Right cardiac atrium (tissue), 5 donors: Measurements from ENCODE around the gene PSMF1. TPM values are rescaled to one million over a fixed set of nuclear protein-coding genes. Genes with fewer than 3 reads are reported as not detected.
A peak's percentile ranks its signal among the peaks of the same experiment; 100 is the strongest.

Experiments used
- ATAC-seq, 2 donors: fragments of 200-7000 bp; cut with Tn5 transposase; one replicate each; pipeline versions ENCODE4 v1.8.0 to v1.9.1; 2020; ENCODE audit warnings: moderate library complexity in 2 of 2, mild to moderate bottlenecking in 1 of 2
- DNase-seq, 3 donors: peaks; one replicate each; pipeline ENCODE4 v3.0.0-alpha.2; 2020
- H3K27ac ChIP-seq: one replicate; pipeline ENCODE4 v1.5.1; 2013; ENCODE audit warnings: mild to moderate bottlenecking, low read length, control low read depth, moderate library complexity
- H3K27me3 ChIP-seq: one replicate; pipeline ENCODE4 v1.6.1; 2013; ENCODE audit not compliant: control insufficient read depth, insufficient read depth
- H3K4me1 ChIP-seq: one replicate; pipeline ENCODE4 v1.6.1; 2013; ENCODE audit warnings: low read length; ENCODE audit not compliant: control insufficient read depth, insufficient read depth
- H3K4me3 ChIP-seq: one replicate; pipeline ENCODE4 v1.5.1; 2013; ENCODE audit warnings: low read length, control low read depth
- H3K9me3 ChIP-seq: one replicate; pipeline ENCODE4 v1.6.1; 2013; ENCODE audit warnings: low read length; ENCODE audit not compliant: control insufficient read depth
- WGBS: extraction: QIAGEN DNeasy Blood & Tissue Kit; methylation state at CpG from one replicate; pipeline ENCODE4 v1.1.7; 2013; 5-methylcytosine and 5-hydroxymethylcytosine counted together
- intact Hi-C, 4 donors: fragments of 100-400 bp; cut with DNase I; formaldehyde crosslinking; loops; one replicate each; pipeline versions ENCODE4 v1.11.0 to v1.14.0; 2022 to 2023
- polyA plus RNA-seq: library from polyadenylated mRNA; stranded (reverse); fragments of 200-250 nt; gene quantifications from one replicate; pipeline ENCODE4 v1.2.3, GENCODE V29; 2013
- total RNA-seq, 4 donors: library from RNA; stranded (reverse); fragmentation: NEBNext Ultra II Directional; extraction: Animal tissue kit (Norgen Biotek cat#: 25700); gene quantifications; one replicate each; pipeline ENCODE4 v1.2.1, GENCODE V29; 2021
- donor health status: healthy with polysubstance abuse.
- donor health status: DM: no; HTN: yes; CAD: no.
- donor health status: DM: no; HTN: no; CAD: no.
- donor health status: DM: no; HTN: yes; CAD: no; lungs with severe emphysema.
- donor health status: DM: yes; HTN: yes; CAD: no.

PSMF1 gene
- total and polyA plus RNA-seq, 5 donors: 49.1 to 128 (median 115) TPM

DNA sequence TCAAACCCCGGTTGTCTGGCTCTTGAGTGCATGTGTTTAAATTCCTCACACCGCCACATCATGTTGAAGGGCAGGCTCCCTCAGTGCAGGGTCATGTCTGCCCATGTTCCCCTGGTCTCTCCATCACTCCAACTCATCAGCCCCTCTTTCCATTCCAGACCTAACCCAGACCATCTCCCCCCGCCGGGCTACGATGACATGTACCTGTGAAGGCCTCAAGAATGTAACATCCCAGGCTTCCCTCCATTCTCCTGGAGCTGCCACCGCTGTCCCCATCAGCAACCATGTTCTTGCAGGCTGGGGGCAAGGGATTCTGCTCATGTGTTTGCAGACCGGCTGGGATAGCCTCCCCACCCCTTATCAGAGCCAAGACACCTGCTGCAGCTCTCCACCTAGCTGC, 46.5 kb downstream of the PSMF1 start:
- Histone ChIP-seq H3K9me3 (no peaks in the 10 kb centered on the region), H3K4me3 (no peak overlapping the region), H3K27ac (no peak overlapping the region), H3K27me3 (no peaks in the 10 kb centered on the region), H3K4me1 (peaks cover 2% of the 10 kb centered on the region)
- intact Hi-C loops: no loop called here
- ATAC-seq (no peak), DNase-seq (no peak)
- 92% methylated on average over 7 of the region's 7 CpGs for WGBS

DNA sequence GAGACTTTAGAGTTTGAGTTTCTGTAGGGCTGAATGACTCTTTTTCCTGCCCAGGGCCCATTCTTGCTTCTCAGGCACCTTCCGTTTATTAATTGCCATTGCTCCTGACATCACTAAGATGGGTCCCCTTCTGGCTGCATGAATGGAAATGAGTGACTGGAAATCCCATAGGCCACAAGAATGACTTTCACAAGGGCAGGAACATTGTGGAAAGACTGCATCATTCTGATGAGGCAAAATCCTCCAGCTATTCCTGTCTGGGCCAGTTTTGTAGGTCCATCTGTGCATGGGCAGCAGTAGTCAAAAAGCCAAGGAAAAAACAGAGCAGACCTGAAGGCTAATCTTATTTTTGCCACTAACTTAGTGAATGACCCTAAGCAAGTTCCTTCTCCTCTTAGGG, 47.1 kb downstream of the PSMF1 start:
- WGBS: 86% methylated on average over 1 of the region's 1 CpG
- Histone ChIP-seq H3K9me3 (no peaks in the 10 kb centered on the region), H3K4me3 (no peak overlapping the region), H3K27me3 (no peaks in the 10 kb centered on the region), H3K27ac (no peak overlapping the region), H3K4me1 (peaks cover 2% of the 10 kb centered on the region)
- DNase-seq (no peak), ATAC-seq (no peak)
- intact Hi-C loops: no loop called here

DNA sequence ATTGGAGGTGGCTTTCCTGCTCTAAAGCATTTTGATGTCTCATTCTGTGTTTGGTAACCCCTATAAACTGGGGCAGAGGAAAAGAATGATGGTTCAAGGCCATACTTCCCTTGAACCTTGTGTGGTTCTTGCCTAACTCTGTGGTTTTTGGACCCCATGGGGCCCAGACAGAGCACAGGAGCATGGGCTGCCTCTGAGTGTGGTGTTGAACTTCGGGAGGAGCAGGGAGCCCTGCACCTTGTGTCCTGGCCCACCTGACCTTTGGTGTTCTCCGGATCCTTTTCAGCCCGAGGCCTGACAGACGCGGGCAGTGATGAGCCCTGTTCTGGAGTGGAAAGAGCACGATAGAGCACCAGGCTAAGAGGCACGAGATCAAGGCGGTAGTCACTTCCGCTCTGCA, 47.5 kb downstream of the PSMF1 start:
- Histone ChIP-seq H3K9me3 (no peaks in the 10 kb centered on the region), H3K27ac (no peak overlapping the region), H3K4me1 (peaks cover 2% of the 10 kb centered on the region), H3K27me3 (no peaks in the 10 kb centered on the region), H3K4me3 (no peak overlapping the region)
- WGBS: 93% methylated on average over 9 of the region's 9 CpGs
- ATAC-seq (no peak), DNase-seq (no peak)
- intact Hi-C loops: no loop called here

DNA sequence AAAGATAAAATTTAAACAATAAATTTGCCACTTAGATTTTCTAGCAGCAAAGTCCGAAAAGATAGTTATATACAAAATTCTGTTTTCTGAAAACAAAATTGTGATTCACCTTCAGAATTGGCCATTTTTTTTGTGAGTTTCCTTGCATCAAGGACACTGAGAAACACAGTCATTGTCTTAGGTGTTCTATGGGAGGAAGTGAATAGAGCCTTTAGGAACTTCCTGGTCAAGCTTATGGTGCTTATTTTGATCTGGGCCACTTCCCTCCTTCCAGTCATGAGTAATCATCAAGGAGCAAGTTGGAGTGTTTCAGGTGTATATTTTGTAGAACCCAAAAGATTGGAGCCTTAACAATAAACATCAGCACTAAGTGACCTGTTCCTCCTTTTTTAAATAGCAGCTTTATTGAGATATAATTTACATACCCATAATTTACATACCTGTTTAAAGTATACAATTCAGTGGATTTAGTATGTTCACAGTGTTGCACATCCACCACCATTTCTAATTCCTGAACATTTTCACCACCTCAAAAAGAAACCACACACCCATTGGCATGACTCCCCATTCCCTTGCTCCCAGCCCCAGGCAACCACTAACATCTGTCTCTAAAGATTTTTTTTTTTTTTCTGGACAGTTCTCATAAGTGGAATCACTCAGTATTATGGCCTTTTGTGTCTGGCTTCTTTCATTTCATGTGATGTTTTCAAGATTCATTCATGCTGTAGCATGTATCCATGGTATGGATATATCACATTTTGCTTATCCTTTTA, 48.7 kb downstream of the PSMF1 start:
- ATAC-seq: no peak
- 84% methylated on average over 1 of the region's 1 CpG for WGBS

DNA sequence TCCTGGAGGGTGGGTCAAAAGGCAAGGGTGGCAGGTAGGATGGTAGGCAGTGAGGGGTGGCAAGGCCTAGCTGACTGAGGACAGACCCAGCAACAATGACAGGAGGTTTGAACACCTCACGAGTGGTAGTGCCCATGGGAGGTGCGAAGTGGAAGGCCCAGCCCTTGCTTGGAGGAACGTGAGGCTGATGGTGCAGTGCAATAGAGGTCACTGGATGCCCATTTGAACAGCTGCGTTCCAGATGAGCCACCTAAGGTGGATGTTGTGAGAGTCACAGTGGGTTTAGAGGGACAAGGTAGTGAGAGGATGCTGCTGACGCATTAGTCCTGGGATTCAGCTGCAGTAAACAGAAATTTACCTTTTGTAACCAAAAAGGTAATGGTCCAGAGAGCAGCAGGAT, 50.8 kb downstream of the PSMF1 start:
- 95% methylated on average over 5 of the region's 5 CpGs for WGBS
- DNase-seq (no peak), ATAC-seq (no peak)
- H3K4me3 ChIP-seq: no peak overlapping the region
- no peaks in the 10 kb centered on the region for H3K9me3 ChIP-seq
- no peak overlapping the region for H3K27ac ChIP-seq
- intact Hi-C loops: no loop called here
- no peaks in the 10 kb centered on the region for H3K27me3 ChIP-seq
- H3K4me1 ChIP-seq: no peaks in the 10 kb centered on the region

More for the DNA sequence above, 48.7 kb downstream of the PSMF1 start:
- DNase-seq: no peak
- Histone ChIP-seq H3K27me3 (no peaks in the 10 kb centered on the region), H3K9me3 (no peaks in the 10 kb centered on the region), H3K4me1 (peaks cover 2% of the 10 kb centered on the region), H3K4me3 (no peak overlapping the region), H3K27ac (no peak overlapping the region)
- intact Hi-C loops: no loop called here

DNA sequence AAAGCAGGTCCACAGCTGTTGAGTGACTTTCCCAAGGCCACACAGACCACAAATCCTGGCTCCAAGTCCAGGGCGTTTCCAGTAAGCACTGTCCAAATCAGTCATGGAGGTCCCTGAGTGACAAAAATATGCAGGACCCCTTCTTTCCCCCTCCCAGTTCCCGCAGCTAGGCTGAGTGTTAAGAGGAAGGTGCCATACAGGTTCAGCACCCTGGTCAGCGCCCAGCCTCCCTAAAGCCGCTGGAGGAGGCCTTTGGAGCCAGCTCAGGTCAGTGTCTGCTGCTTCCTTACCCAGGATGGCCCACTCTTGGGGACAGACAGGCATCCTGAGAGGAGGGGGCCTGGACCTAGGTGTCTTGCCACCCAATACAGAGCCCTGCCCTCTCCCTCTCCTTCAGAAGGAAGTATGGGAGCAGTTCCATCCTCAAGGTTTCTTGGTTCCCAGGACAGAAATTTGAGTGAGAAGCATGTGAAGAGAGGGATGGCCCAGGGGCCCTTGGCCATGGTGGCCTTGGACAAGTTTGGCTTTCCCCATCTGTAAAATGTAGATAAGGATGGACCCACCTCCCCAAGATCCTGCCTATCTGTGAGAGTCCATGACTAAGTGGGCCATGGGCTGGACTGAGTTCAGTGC, 53.2 kb downstream of the PSMF1 start:
- ATAC-seq: peak in 1 of 2 donors; percentile 33
- Histone ChIP-seq H3K4me1 (no peaks in the 10 kb centered on the region), H3K4me3 (no peak overlapping the region), H3K27ac (no peak overlapping the region), H3K27me3 (no peaks in the 10 kb centered on the region), H3K9me3 (no peaks in the 10 kb centered on the region)
- DNase-seq: peak in 2 of 3 donors; percentile 23 to 64
- 57% methylated on average over 4 of the region's 4 CpGs for WGBS
- intact Hi-C loops: no loop called here

DNA sequence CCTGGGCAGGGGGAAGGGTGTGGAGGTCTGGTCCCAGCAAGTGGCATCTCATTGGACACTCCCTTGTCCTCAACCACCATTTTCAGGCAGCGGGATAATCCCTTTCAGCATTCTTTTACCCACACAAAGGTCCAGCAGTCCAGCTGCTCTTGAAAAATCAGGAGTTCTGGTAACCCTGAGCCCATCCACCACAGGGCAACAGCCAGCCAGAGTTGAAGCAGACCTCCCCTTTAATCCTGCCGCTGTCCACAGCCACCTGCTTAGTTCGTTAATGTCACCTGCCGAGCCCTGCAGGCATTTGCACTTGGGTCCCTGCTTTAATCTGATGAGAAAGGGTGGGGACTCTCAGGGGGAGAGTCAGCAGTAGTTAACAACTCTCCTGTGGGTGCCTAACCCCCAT, 55.3 kb downstream of the PSMF1 start:
- H3K27me3 ChIP-seq: no peaks in the 10 kb centered on the region
- DNase-seq (no peak), ATAC-seq (no peak)
- H3K4me1 ChIP-seq: no peaks in the 10 kb centered on the region
- no peaks in the 10 kb centered on the region for H3K9me3 ChIP-seq
- H3K27ac ChIP-seq: no peak overlapping the region
- WGBS: 71% methylated on average over 4 of the region's 4 CpGs
- H3K4me3 ChIP-seq: no peak overlapping the region
- intact Hi-C loops: no loop called here

DNA sequence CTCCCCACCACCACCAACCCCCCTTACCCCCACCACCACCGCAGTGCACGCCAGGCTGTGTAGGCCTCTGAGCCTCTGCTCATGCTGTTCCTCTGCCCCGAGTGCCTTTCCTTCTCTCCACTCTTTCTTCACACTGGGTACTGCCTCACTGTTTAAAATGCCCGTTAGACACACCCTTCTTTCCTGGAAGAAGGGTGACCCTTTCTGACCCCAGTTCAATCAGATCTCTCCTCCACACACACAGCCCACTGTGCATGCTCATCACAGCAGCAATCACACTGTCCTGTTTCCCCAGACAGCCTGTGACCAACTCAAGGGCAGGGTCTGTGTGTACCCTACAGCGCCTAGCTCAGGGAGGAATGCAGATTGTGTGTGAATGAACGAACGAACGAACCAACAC, 56.4 kb downstream of the PSMF1 start:
- Histone ChIP-seq H3K27ac (no peak overlapping the region), H3K27me3 (no peaks in the 10 kb centered on the region), H3K9me3 (no peaks in the 10 kb centered on the region), H3K4me3 (no peak overlapping the region), H3K4me1 (no peaks in the 10 kb centered on the region)
- intact Hi-C loops: no loop called here
- DNase-seq (no peak), ATAC-seq (no peak)
- WGBS: 89% methylated on average over 8 of the region's 8 CpGs

DNA sequence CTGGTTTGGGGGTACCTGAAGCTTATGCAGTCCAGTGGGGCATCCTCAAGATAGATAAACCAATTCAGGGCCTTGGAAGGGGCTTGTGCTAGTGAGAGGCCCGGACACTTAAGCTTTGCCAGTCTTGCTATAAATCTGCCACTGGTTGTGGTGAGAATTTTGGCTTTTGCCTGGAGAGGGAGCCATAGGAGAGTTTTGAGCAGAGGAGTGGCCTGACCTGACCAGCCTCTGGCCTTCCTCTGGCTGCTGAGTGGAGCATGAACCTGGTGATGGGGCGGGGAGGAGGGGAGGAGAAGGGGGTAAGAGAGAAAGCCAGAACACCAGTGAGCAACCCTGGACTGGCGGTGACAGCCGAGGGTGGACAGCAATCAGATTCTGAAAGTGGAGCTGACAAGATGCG, 59.3 kb downstream of the PSMF1 start:
- peak in 1 of 2 donors; percentile 16 for ATAC-seq

DNA sequence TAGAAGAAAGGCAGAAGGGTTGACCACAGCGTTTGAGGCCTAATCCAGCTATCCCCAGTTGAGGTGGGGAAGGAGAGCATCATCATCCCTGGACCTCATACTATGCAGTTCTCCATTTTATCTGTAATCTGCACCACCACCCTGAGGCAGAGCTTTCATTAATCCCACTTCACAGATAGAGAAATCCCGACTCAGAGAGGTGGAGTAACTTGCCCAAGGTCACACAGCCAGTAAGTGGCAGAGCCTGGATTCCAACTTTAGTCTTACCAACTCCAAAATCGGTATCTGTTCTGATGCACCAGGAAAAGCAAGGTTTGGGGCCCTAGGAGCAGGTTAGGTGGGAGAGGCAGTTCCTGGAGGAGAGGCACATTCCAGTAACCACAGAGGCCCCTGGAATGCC, 59.7 kb downstream of the PSMF1 start:
- Histone ChIP-seq H3K4me1 (no peaks in the 10 kb centered on the region), H3K27ac (no peak overlapping the region), H3K9me3 (no peaks in the 10 kb centered on the region), H3K4me3 (no peak overlapping the region), H3K27me3 (no peaks in the 10 kb centered on the region)
- DNase-seq (no peak), ATAC-seq (no peak)
- intact Hi-C loops: no loop called here
- WGBS: 70% methylated on average over 3 of the region's 3 CpGs

More for the DNA sequence above, 59.3 kb downstream of the PSMF1 start:
- H3K4me3 ChIP-seq: no peak overlapping the region
- H3K27ac ChIP-seq: no peak overlapping the region
- intact Hi-C loops: no loop called here
- WGBS: 71% methylated on average over 5 of the region's 5 CpGs
- H3K27me3 ChIP-seq: no peaks in the 10 kb centered on the region
- no peaks in the 10 kb centered on the region for H3K9me3 ChIP-seq
- no peaks in the 10 kb centered on the region for H3K4me1 ChIP-seq
- DNase-seq: no peak

DNA sequence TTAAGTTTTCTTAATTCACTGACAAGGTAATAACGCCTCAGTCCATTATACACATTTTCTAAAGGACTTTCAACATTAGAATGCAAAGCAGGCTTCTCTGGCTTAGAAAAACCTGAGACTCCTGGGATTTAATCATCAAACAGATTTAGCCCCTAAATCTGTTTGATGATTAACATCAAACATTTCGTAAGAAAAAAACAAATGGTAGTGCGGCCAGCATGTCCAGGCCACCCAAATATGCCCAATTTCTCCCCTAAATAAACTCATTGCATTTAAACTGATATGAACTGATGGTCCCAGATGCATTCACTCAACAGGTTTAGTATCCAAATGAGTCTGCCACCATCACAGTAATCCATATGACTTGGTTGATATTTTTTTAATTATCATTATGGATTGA, 60.2 kb downstream of the PSMF1 start:
- Histone ChIP-seq H3K27me3 (no peaks in the 10 kb centered on the region), H3K4me3 (no peak overlapping the region), H3K4me1 (no peaks in the 10 kb centered on the region), H3K9me3 (no peaks in the 10 kb centered on the region), H3K27ac (no peak overlapping the region)
- DNase-seq (no peak), ATAC-seq (no peak)
- 92% methylated on average over 3 of the region's 3 CpGs for WGBS
- intact Hi-C loops: no loop called here
